ENCODE measurements around the gene RELT.

DNA sequence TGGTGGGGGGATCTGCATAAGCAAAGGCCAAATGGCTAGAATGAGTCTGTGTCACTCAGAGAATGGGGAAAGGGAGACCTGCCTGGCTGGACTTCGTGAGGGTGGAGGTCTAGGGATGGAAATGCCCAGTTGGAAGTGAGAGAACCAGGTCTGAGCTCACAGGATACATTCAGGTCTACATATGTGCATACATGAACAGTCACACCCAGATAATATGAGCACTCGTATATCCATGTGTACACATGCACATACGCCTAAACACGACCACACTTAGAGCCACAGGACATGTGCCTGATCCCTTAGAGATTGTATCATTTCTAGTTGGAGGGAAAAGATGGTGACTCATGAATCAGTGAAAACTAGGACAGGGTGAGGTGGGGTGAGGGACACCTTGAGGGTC is 21.1 kb upstream of the RELT start:
- TF ChIP-seq, protein P1, sequence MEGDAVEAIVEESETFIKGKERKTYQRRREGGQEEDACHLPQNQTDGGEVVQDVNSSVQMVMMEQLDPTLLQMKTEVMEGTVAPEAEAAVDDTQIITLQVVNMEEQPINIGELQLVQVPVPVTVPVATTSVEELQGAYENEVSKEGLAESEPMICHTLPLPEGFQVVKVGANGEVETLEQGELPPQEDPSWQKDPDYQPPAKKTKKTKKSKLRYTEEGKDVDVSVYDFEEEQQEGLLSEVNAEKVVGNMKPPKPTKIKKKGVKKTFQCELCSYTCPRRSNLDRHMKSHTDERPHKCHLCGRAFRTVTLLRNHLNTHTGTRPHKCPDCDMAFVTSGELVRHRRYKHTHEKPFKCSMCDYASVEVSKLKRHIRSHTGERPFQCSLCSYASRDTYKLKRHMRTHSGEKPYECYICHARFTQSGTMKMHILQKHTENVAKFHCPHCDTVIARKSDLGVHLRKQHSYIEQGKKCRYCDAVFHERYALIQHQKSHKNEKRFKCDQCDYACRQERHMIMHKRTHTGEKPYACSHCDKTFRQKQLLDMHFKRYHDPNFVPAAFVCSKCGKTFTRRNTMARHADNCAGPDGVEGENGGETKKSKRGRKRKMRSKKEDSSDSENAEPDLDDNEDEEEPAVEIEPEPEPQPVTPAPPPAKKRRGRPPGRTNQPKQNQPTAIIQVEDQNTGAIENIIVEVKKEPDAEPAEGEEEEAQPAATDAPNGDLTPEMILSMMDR (conservative IDR thresholded peaks at IDR 0.05; ENCODE audit: low read depth in 2 of 2), result no peak
- TF ChIP-seq, protein P2, sequence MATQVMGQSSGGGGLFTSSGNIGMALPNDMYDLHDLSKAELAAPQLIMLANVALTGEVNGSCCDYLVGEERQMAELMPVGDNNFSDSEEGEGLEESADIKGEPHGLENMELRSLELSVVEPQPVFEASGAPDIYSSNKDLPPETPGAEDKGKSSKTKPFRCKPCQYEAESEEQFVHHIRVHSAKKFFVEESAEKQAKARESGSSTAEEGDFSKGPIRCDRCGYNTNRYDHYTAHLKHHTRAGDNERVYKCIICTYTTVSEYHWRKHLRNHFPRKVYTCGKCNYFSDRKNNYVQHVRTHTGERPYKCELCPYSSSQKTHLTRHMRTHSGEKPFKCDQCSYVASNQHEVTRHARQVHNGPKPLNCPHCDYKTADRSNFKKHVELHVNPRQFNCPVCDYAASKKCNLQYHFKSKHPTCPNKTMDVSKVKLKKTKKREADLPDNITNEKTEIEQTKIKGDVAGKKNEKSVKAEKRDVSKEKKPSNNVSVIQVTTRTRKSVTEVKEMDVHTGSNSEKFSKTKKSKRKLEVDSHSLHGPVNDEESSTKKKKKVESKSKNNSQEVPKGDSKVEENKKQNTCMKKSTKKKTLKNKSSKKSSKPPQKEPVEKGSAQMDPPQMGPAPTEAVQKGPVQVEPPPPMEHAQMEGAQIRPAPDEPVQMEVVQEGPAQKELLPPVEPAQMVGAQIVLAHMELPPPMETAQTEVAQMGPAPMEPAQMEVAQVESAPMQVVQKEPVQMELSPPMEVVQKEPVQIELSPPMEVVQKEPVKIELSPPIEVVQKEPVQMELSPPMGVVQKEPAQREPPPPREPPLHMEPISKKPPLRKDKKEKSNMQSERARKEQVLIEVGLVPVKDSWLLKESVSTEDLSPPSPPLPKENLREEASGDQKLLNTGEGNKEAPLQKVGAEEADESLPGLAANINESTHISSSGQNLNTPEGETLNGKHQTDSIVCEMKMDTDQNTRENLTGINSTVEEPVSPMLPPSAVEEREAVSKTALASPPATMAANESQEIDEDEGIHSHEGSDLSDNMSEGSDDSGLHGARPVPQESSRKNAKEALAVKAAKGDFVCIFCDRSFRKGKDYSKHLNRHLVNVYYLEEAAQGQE (IDR thresholded peaks at IDR 0.05; ENCODE audit: unreplicated experiment), result no peak
- TF ChIP-seq POLR2AphosphoS5 (IDR thresholded peaks at IDR 0.05; ENCODE audit: low read depth), result no peak
- no peak for TF ChIP-seq EZH2phosphoT487 (IDR thresholded peaks at IDR 0.05; ENCODE audit: unreplicated experiment)
- TF ChIP-seq, protein P3, sequence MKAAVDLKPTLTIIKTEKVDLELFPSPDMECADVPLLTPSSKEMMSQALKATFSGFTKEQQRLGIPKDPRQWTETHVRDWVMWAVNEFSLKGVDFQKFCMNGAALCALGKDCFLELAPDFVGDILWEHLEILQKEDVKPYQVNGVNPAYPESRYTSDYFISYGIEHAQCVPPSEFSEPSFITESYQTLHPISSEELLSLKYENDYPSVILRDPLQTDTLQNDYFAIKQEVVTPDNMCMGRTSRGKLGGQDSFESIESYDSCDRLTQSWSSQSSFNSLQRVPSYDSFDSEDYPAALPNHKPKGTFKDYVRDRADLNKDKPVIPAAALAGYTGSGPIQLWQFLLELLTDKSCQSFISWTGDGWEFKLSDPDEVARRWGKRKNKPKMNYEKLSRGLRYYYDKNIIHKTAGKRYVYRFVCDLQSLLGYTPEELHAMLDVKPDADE (IDR thresholded peaks at IDR 0.05), result no peak
- TF ChIP-seq JUNB (IDR thresholded peaks at IDR 0.05; ENCODE audit: unreplicated experiment), result no peak
- TF ChIP-seq EZH2 (IDR thresholded peaks at IDR 0.05; ENCODE audit: low read depth, unreplicated experiment), result no peak
- TF ChIP-seq NANOG (IDR thresholded peaks at IDR 0.05; ENCODE audit: borderline replicate concordance), result no peak
- TF ChIP-seq ZNF331 (CRISPR knock-in tag; IDR thresholded peaks at IDR 0.05; ENCODE audit: low read depth), result no peak
- no peak for TF ChIP-seq CREB1 (CRISPR knock-in tag; IDR thresholded peaks at IDR 0.05; ENCODE audit: low read depth)

Data from GM23338 (cell line).